Measurements from ENCODE around the gene UBA1. TPM values are rescaled to one million over a fixed set of nuclear protein-coding genes. Genes with fewer than 3 reads are reported as not detected.

The UBA1 gene
- total and polyA plus RNA-seq, 12 donors, result 160 to 356 (median 222) TPM

GRCh38 chrX:47158131-47158530, 35.5 kb upstream of the UBA1 start:
- peak in 1 of 7 donors; percentile 12 for DNase-seq
- Histone ChIP-seq H3K27me3 (no peaks in the 10 kb centered on the region), H3K9me3 (replicated peaks in 1 of 3) (no peaks in the 10 kb centered on the region), H3K27ac (no peak overlapping the region), H3K4me1 (replicated peaks in 1 of 2) (no peaks in the 10 kb centered on the region), H3K36me3 (replicated peaks in 1 of 2) (peaks cover 0 to 4% of the 10 kb centered on the region in 2 donors), H3K4me3 (no peak overlapping the region)
- TF ChIP-seq CTCF (IDR thresholded peaks at IDR 0.05) (no peak), POLR2A (IDR thresholded peaks at IDR 0.05) (no peak)
- WGBS, 4 donors, result 91 to 100% (median 94%) methylated on average over 6 to 16 of the region's 16 CpGs
- intact Hi-C loops (cut with DNase I), result no loop called here

GRCh38 chrX:47158781-47159180, 34.8 kb upstream of the UBA1 start:
- Histone ChIP-seq H3K27me3 (no peaks in the 10 kb centered on the region), H3K4me1 (replicated peaks in 1 of 2) (no peaks in the 10 kb centered on the region), H3K36me3 (replicated peaks in 1 of 2) (peaks cover 0 to 4% of the 10 kb centered on the region in 2 donors), H3K27ac (no peak overlapping the region), H3K9me3 (replicated peaks in 1 of 3) (no peaks in the 10 kb centered on the region), H3K4me3 (no peak overlapping the region)
- peak in 1 of 7 donors; percentile 2 for DNase-seq
- 91 to 100% (median 97%) methylated on average over 4 to 5 of the region's 5 CpGs for WGBS, 4 donors
- intact Hi-C loops (cut with DNase I), result no loop called here
- TF ChIP-seq CTCF (IDR thresholded peaks at IDR 0.05), result no peak

GRCh38 chrX:47160781-47161180, 32.8 kb upstream of the UBA1 start:
- TF ChIP-seq POLR2A (IDR thresholded peaks at IDR 0.05) (no peak), CTCF (IDR thresholded peaks at IDR 0.05) (no peak)
- H3K4me1 ChIP-seq (replicated peaks in 1 of 2), result no peaks in the 10 kb centered on the region
- peak in 1 of 7 donors; percentile 4 for DNase-seq

GRCh38 chrX:47162927-47163583, 30.6 kb upstream of the UBA1 start:
- intact Hi-C loops (cut with DNase I), result no loop called here
- Histone ChIP-seq H3K4me3 (no peak overlapping the region), H3K36me3 (replicated peaks in 1 of 2) (peaks cover 0 to 4% of the 10 kb centered on the region in 2 donors), H3K9me3 (replicated peaks in 1 of 3) (peaks cover 0 to 5% (median 0%) of the 10 kb centered on the region in 3 donors), H3K27me3 (no peaks in the 10 kb centered on the region), H3K4me1 (replicated peaks in 1 of 2) (no peaks in the 10 kb centered on the region), H3K27ac (no peak overlapping the region)
- TF ChIP-seq POLR2A (IDR thresholded peaks at IDR 0.05), result no peak
- no peak for TF ChIP-seq CTCF (IDR thresholded peaks at IDR 0.05)
- WGBS, 4 donors, result 89 to 98% (median 94%) methylated on average over 5 of the region's 5 CpGs
- no peak for DNase-seq

More at GRCh38 chrX:47160781-47161180, 32.8 kb upstream of the UBA1 start:
- Histone ChIP-seq H3K4me3 (no peak overlapping the region), H3K9me3 (replicated peaks in 1 of 3) (peaks cover 0 to 5% (median 0%) of the 10 kb centered on the region in 3 donors), H3K27ac (no peak overlapping the region), H3K36me3 (replicated peaks in 1 of 2) (peaks cover 0 to 4% of the 10 kb centered on the region in 2 donors), H3K27me3 (no peaks in the 10 kb centered on the region)
- intact Hi-C loops (cut with DNase I), result no loop called here
- 72 to 82% (median 75%) methylated on average over 4 of the region's 4 CpGs for WGBS, 4 donors

Measured in adrenal gland (tissue), 12 donors.